Psoas muscle (tissue), 8 donors: Measurements from ENCODE around the gene MYO3B. TPM values are rescaled to one million over a fixed set of nuclear protein-coding genes. Genes with fewer than 3 reads are reported as not detected.

Source experiments
- ATAC-seq, 4 donors: fragments of 200-7000 bp; cut with Tn5 transposase; one replicate each; pipeline ENCODE4 v1.9.1; 2020; ENCODE audit warnings: moderate library complexity in 3 of 4, mild to moderate bottlenecking in 2 of 4
- DNase-seq, 2 donors: peaks; one replicate each; pipeline ENCODE4 v3.0.0-alpha.2; 2020
- H3K27ac ChIP-seq: fragments of 200-600 bp; one replicate; pipeline ENCODE4 v1.8.0; 2022
- H3K27me3 ChIP-seq, 3 donors: fragments of 200-600 bp in 1 of 3; one replicate each; pipeline versions ENCODE4 v1.6.1 to v1.8.0; 2013 to 2022; ENCODE audit warnings: low read length in 2 of 3, mild to moderate bottlenecking in 2 of 3, moderate library complexity in 1 of 3; ENCODE audit not compliant: insufficient read depth in 3 of 3
- H3K36me3 ChIP-seq, 2 donors: fragments of 200-600 bp in 1 of 2; one replicate each; pipeline versions ENCODE4 v1.6.1 to v1.8.0; 2013 to 2022; ENCODE audit warnings: low read depth in 1 of 2, mild to moderate bottlenecking in 1 of 2, moderate library complexity in 1 of 2; ENCODE audit not compliant: insufficient read depth in 1 of 2
- H3K4me1 ChIP-seq: fragments of 200-600 bp; one replicate; pipeline ENCODE4 v1.8.0; 2022
- H3K4me3 ChIP-seq: fragments of 200-600 bp; one replicate; pipeline ENCODE4 v1.8.0; 2022; ENCODE audit warnings: mild to moderate bottlenecking
- H3K9me3 ChIP-seq: fragments of 200-600 bp; one replicate; pipeline ENCODE4 v1.8.0; 2022
- CTCF ChIP-seq: fragments of 200-600 bp; IDR thresholded peaks from one replicate; pipeline ENCODE4 v1.8.0; 2022; ENCODE audit warnings: antibody characterized with exemption
- WGBS, 3 donors: extraction: QIAGEN DNeasy Blood & Tissue Kit; methylation state at CpG; one replicate each; pipeline versions ENCODE4 v1.1.6 to v1.1.7; 2013; 5-methylcytosine and 5-hydroxymethylcytosine counted together
- intact Hi-C, 2 donors: fragments of 100-400 bp; cut with DNase I; formaldehyde crosslinking; loops; one replicate each; pipeline versions ENCODE4 v1.11.0 to v1.14.2; 2022
- polyA plus RNA-seq, 3 donors: library from polyadenylated mRNA; stranded (reverse); fragments of 200-250 nt; gene quantifications; one replicate each; pipeline ENCODE4 v1.2.3, GENCODE V29; 2013
- total RNA-seq, 4 donors: library from RNA; stranded (reverse); fragmentation: NEBNext Ultra II Directional in 2 of 4; extraction: Animal tissue kit (Norgen Biotek cat#: 25700) in 2 of 4; gene quantifications; one replicate each; pipeline versions ENCODE4 v1.2.1 to v1.2.4, GENCODE V29; 2021 to 2023
- donor health status: healthy with polysubstance abuse.
- donor health status: DM: no; HTN: no; CAD: no; lungs with moderate emphysema.
- donor health status: Bipolar disorder and iron deficiency.
- donor health status: healthy.
- donor health status: DM: yes; HTN: yes; CAD: no.
- donor health status: DM: no; HTN: no; CAD: no.
- donor health status: DM: no; HTN: no; CAD: no.
- donor health status: DM: yes; HTN: yes; CAD: no.

Gene MYO3B
- total and polyA plus RNA-seq, 7 donors, result 0.04 to 0.32 TPM; not detected in 5

DNA sequence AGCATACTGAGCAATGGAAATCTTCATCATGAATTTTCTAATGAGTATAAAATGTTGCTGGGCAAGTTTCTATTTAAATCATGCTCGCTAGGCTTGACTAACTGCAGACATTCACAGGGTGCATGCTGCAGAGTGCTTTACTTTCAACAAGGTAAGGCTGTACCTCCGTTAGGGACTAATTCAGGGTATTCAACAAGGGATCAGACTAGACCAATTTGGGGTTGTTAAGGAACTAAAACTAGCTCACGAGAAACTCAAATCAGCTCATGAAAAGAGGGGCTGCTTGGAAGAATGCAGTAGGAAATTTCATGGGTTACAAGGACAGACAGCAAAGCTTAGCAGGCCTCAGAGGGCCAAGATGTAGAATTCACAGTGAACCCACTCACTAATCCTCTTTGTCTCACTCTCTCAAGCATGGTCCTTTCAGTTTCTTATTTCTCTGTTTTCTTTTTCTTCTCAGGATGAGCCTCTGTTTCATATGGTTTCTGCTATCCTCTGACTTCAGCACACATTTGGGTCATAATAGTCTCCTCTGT, 2.2 kb downstream of the MYO3B start:
- Histone ChIP-seq H3K27ac (no peak overlapping the region), H3K4me1 (no peaks in the 10 kb centered on the region), H3K4me3 (no peak overlapping the region), H3K27me3 (peaks cover 0 to 2% (median 0%) of the 10 kb centered on the region in 3 donors), H3K36me3 (no peaks in the 10 kb centered on the region), H3K9me3 (peaks cover 2% of the 10 kb centered on the region)
- DNase-seq (no peak), ATAC-seq (no peak)
- no peak for TF ChIP-seq CTCF
- intact Hi-C loops, result no loop called here
- WGBS, 3 donors, result 55 to 74% (median 58%) methylated on average over 3 of the region's 3 CpGs

GRCh38 chr2:170181602-170182001, 3.7 kb downstream of the MYO3B start:
- intact Hi-C loops, result no loop called here
- DNase-seq, result no peak
- 96 to 97% (median 96%) methylated on average over 5 of the region's 5 CpGs for whole genome bisulfite sequencing, 3 donors
- Histone ChIP-seq H3K27ac (no peak overlapping the region), H3K27me3 (peaks cover 0 to 2% (median 0%) of the 10 kb centered on the region in 3 donors), H3K9me3 (peaks cover 12% of the 10 kb centered on the region), H3K36me3 (no peaks in the 10 kb centered on the region), H3K4me3 (no peak overlapping the region), H3K4me1 (no peaks in the 10 kb centered on the region)
- ATAC-seq, result no peak
- no peak for TF ChIP-seq CTCF

DNA sequence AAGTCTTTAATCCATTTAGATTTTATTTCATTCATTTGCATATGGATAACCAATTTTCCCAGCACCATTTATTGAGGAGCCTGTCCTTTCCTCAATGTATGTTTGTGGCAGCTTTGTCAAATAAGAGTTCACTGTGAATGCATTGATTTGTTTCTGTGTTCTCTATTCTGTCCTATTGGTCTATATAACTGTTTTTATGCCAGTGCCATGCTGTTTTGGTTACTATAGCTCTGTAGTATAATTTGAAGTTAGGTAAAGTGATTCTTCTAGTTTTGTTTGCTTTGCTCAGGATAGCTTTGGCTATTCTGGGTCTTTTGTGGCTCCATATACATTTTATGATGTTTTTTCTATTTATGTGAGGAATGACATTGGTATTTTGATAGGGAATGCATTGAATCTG, 7.4 kb downstream of the MYO3B start:
- Histone ChIP-seq H3K27ac (no peak overlapping the region), H3K36me3 (no peaks in the 10 kb centered on the region), H3K4me1 (no peaks in the 10 kb centered on the region), H3K9me3 (peaks cover 12% of the 10 kb centered on the region), H3K27me3 (no peaks in the 10 kb centered on the region), H3K4me3 (no peak overlapping the region)
- intact Hi-C loops, result no loop called here
- DNase-seq, result no peak
- TF ChIP-seq CTCF, result no peak
- no peak for ATAC-seq

DNA sequence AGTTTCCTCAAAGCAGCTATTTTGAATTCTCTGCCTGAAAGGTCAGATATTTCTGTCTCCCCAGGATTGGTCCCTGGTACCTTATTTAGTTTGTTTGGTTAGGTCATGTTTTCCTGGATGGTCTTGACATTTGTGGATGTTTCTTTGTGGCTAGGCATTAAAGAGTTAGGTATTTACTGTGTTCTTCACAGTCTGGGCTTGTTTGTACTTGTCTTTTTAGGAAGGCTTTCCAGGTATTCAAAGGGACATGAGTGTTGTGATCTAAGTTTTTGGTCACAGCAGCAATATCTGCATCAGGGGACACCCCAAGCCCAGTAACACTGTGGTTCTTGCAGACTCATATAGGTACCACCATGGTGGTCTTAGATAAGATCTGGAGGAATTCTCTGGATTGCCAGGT, 11.8 kb downstream of the MYO3B start:
- H3K9me3 ChIP-seq, result peaks cover 12% of the 10 kb centered on the region
- H3K27me3 ChIP-seq, result no peaks in the 10 kb centered on the region
- H3K36me3 ChIP-seq, result no peaks in the 10 kb centered on the region
- no peak for DNase-seq
- no peak for ATAC-seq
- H3K4me1 ChIP-seq, result no peaks in the 10 kb centered on the region
- intact Hi-C loops, result no loop called here
- no peak overlapping the region for H3K27ac ChIP-seq
- H3K4me3 ChIP-seq, result no peak overlapping the region
- no peak for TF ChIP-seq CTCF

GRCh38 chr2:170190172-170190571, 12.2 kb downstream of the MYO3B start:
- Histone ChIP-seq H3K4me3 (no peak overlapping the region), H3K4me1 (no peaks in the 10 kb centered on the region), H3K36me3 (no peaks in the 10 kb centered on the region), H3K27ac (no peak overlapping the region), H3K27me3 (no peaks in the 10 kb centered on the region), H3K9me3 (peaks cover 9% of the 10 kb centered on the region)
- ATAC-seq (no peak), DNase-seq (no peak)
- no peak for TF ChIP-seq CTCF
- intact Hi-C loops, result no loop called here
